Testis (tissue), 3 donors: ENCODE data around the gene MED16. TPM values are rescaled to one million over a fixed set of nuclear protein-coding genes. Genes with fewer than 3 reads are reported as not detected.

Source experiments
- DNase-seq: peaks from one replicate; pipeline ENCODE4 v3.0.0-alpha.2; 2019
- H3K27ac ChIP-seq, 2 donors: fragments of 200-600 bp; sonication (generic); one replicate each; pipeline ENCODE4 v1.5.1; 2019
- H3K27me3 ChIP-seq: fragments of 200-600 bp; sonication (generic); one replicate; pipeline ENCODE4 v1.5.1; 2019
- H3K36me3 ChIP-seq: fragments of 200-600 bp; sonication (generic); one replicate; pipeline ENCODE4 v1.5.1; 2017; ENCODE audit warnings: low read depth; ENCODE audit errors: missing control alignments
- H3K4me1 ChIP-seq: fragments of 200-600 bp; sonication (generic); one replicate; pipeline ENCODE4 v1.5.1; 2019
- H3K4me3 ChIP-seq, 2 donors: fragments of 200-600 bp; sonication (generic); one replicate each; pipeline ENCODE4 v1.5.1; 2017 to 2019
- H3K9me3 ChIP-seq: fragments of 200-600 bp; sonication (generic); one replicate; pipeline ENCODE4 v1.5.1; 2017
- POLR2A ChIP-seq: fragments of 450-650 bp; IDR thresholded peaks from one replicate; pipeline ENCODE4 v1.6.1; 2017; ENCODE audit warnings: antibody characterized with exemption, mild to moderate bottlenecking, moderate library complexity
- WGBS, 2 donors: methylation state at CpG; one replicate each; pipeline ENCODE4 v1.1.5; 2018; 5-methylcytosine and 5-hydroxymethylcytosine counted together
- intact Hi-C: fragments of 100-400 bp; cut with DNase I; formaldehyde crosslinking; loops from one replicate; pipeline ENCODE4 v1.15.1; 2023; ENCODE audit warnings: low total_unique reads
- polyA plus RNA-seq: library from polyadenylated mRNA; stranded (reverse); fragments of 350-450 nt; fragmentation: Illumina TruSeq; extraction: RNeasy Lipid Tissue Mini Kit (QIAGEN cat#74804); gene quantifications from one replicate; pipeline ENCODE4 v1.2.3, GENCODE V29; 2014; ENCODE audit warnings: low read depth, low replicate concordance; ENCODE audit not compliant: insufficient read depth
- total RNA-seq, 2 donors: library from RNA; depleted of rRNA; stranded (reverse); fragments of >200 nt; gene quantifications; one replicate each; pipeline ENCODE4 v1.2.3, GENCODE V29; 2016
- TF ChIP-seq, protein P1 (sequence below), 3 experiments: fragments of 450-650 bp in 2 of 3; fragments of 200-600 bp in 1 of 3; sonication (generic) in 1 of 3; IDR thresholded peaks; one replicate each; pipeline ENCODE4 v1.5.1; 2016 to 2019; ENCODE audit warnings: antibody characterized with exemption in 3 of 3, mild to moderate bottlenecking in 2 of 3, moderate library complexity in 1 of 3

MED16 gene
- total and polyA plus RNA-seq, 3 donors from 2014 or later = 50.7 to 124 (median 94.7) TPM

DNA sequence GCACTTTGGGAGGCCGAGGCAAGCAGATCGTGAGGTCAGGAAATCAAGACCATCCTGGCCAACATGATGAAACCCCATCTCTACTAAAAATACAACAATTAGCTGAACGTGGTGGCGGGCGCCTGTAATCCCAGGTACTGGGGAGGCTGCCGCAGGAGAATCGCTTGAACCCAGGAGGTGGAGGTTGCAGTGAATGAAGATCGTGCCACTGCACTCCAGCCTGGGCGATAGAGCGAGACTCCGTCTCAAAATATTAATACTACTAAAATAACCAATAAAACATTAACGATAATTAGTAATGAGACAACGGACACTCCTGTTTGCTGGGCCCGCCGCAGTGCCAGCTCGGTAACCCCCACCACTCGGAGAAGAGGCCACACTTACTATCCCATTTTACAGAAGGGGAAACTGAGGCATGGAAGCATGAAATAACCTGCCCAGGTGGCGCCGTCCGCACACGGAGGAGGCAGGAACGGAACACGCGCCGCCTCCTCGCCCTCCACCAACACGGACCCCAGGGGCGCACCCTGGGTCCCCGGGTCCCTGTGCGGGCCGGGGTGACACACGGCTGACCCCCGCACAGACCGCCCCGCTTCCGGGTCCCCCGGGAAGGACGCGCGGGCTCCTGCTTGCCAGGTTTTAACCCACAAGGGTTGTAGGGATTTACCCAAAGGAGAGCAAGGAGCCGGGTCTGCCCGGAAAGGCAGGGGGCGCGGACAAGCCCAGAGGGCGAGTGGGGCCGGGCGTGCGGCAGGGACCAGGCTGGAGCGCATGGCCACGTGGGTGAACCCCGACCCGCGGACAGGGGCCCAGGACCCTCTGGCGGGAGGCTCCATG lies 18.4 kb upstream of the MED16 start:
- WGBS, 2 donors = 52 to 79% methylated on average over 42 to 51 of the region's 54 CpGs
- H3K9me3 ChIP-seq = no peaks in the 10 kb centered on the region
- TF ChIP-seq, protein P1, sequence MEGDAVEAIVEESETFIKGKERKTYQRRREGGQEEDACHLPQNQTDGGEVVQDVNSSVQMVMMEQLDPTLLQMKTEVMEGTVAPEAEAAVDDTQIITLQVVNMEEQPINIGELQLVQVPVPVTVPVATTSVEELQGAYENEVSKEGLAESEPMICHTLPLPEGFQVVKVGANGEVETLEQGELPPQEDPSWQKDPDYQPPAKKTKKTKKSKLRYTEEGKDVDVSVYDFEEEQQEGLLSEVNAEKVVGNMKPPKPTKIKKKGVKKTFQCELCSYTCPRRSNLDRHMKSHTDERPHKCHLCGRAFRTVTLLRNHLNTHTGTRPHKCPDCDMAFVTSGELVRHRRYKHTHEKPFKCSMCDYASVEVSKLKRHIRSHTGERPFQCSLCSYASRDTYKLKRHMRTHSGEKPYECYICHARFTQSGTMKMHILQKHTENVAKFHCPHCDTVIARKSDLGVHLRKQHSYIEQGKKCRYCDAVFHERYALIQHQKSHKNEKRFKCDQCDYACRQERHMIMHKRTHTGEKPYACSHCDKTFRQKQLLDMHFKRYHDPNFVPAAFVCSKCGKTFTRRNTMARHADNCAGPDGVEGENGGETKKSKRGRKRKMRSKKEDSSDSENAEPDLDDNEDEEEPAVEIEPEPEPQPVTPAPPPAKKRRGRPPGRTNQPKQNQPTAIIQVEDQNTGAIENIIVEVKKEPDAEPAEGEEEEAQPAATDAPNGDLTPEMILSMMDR (IDR thresholded peaks at IDR 0.05) = no peak
- no peak for TF ChIP-seq POLR2A
- intact Hi-C loops = no loop called here
- H3K36me3 ChIP-seq = no peaks in the 10 kb centered on the region
- peak overlapping the region in 1 of 2 donors; percentile 15 for H3K4me3 ChIP-seq
- peaks cover 4% of the 10 kb centered on the region for H3K4me1 ChIP-seq
- H3K27me3 ChIP-seq = no peaks in the 10 kb centered on the region
- no peak for DNase-seq
- H3K27ac ChIP-seq = no peak overlapping the region

DNA sequence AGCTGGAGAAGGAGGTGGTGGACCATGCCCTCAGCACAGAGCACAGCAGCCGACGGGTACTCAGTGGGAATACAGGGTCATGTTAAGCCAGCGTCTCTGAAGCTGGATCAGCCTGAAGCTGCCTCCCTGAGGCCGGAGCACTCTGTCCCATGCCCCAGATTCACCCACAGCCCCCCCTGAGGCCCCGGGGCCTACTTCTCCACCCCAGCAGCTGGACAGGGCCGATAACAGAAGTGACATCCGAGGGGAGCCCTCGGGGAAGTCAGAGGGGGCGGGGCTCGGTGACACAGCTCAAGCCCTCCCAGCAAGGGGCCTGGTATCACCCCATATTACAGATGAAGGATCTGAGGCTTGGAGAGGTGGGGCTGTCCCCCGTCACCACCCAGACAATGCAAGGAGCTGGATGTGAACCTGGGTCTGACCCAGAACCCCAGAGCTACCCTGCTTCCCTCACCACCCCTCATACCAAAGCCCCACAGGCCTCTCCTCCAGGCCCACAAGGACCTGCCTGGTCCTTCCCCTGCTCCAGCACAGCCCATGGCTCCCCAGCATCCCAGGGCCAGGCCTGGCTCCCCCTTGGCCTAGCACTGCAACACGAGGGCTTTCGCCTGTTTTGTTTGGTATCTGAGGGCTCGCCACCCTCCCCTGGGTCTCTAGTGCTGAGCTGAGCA lies 14.3 kb upstream of the MED16 start:
- TF ChIP-seq, protein P1 (IDR thresholded peaks at IDR 0.05) = no peak
- TF ChIP-seq POLR2A = no peak
- no peak overlapping the region for H3K27ac ChIP-seq
- H3K27me3 ChIP-seq = no peaks in the 10 kb centered on the region
- no peaks in the 10 kb centered on the region for H3K36me3 ChIP-seq
- 83 to 85% methylated on average over 9 to 14 of the region's 14 CpGs for WGBS, 2 donors
- no peak for DNase-seq
- no peak overlapping the region for H3K4me3 ChIP-seq
- intact Hi-C loops = no loop called here
- no peaks in the 10 kb centered on the region for H3K4me1 ChIP-seq
- no peaks in the 10 kb centered on the region for H3K9me3 ChIP-seq

DNA sequence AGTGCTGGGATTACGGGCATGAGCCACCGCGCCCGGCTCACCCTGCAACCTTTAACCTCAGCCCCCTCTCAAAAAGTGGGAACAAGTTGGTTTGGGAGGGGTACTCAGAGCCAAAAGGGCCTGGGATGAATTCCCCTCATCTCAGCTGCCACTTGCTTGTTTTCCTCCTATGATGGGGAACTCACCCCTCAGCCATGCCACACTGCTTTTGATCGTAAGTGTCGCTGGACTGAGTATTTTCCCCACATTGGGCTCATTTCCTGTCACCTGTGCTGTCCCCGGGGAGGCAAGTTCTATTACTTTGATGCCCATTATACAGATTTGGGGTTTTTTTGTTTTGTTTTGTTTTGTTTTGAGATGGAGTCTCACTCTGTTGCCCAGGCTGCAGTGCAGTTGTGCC lies 13.5 kb upstream of the MED16 start:
- Histone ChIP-seq H3K27me3 (no peaks in the 10 kb centered on the region), H3K9me3 (no peaks in the 10 kb centered on the region), H3K27ac (no peak overlapping the region), H3K4me3 (no peak overlapping the region), H3K36me3 (no peaks in the 10 kb centered on the region), H3K4me1 (no peaks in the 10 kb centered on the region)
- DNase-seq = no peak
- intact Hi-C loops = no loop called here
- TF ChIP-seq POLR2A = no peak
- TF ChIP-seq, protein P1 (IDR thresholded peaks at IDR 0.05) = no peak
- WGBS, 2 donors = 98 to 99% methylated on average over 7 of the region's 7 CpGs

DNA sequence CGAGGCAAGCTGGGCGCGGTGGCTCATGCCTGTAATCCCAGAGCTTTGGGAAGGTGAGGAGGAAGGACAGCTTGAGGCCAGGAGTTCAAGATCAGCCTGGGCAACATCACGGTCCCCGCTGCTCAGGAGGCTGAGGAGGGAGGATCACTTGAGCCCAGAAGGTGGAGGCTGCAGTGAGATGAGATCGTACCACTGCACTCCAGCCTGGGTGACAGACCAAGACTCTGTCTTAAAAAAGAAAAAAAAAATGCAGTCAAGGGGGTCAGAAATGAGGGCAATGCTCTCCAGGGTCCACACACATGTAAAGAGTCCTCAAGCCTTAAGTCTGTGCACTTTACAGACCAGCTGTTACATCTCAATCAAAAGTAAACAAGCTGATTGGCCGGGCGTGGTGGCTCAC lies 11.6 kb upstream of the MED16 start:
- Histone ChIP-seq H3K4me1 (no peaks in the 10 kb centered on the region), H3K4me3 (no peak overlapping the region), H3K36me3 (no peaks in the 10 kb centered on the region), H3K27me3 (no peaks in the 10 kb centered on the region), H3K9me3 (no peaks in the 10 kb centered on the region), H3K27ac (no peak overlapping the region)
- intact Hi-C loops = no loop called here
- no peak for DNase-seq
- TF ChIP-seq, protein P1 (IDR thresholded peaks at IDR 0.05) = no peak
- no peak for TF ChIP-seq POLR2A
- 89 to 94% methylated on average over 8 of the region's 8 CpGs for WGBS, 2 donors
